K562 (cell line): ENCODE results near the gene IQCN. TPM values are rescaled to one million over a fixed set of nuclear protein-coding genes. Genes with fewer than 3 reads are reported as not detected.

Source experiments
- ARHGAP35 ChIP-seq: fragments of 450-650 bp; IDR thresholded peaks from 2 replicates; pipeline ENCODE4 v1.6.1; 2018; ENCODE audit not compliant: partially characterized antibody
- CHD1 ChIP-seq: fragments of 200-600 bp; sonication (generic); IDR thresholded peaks from one replicate; pipeline ENCODE4 v1.6.1; 2012; ENCODE audit warnings: mild to moderate bottlenecking, moderate library complexity, low read length, inconsistent platforms
- EP300 ChIP-seq: IDR thresholded peaks from 2 replicates; pipeline ENCODE4 v1.6.1; 2012; ENCODE audit warnings: low read length, improper control_type of control experiment
- FIP1L1 ChIP-seq: fragments of 200-400 bp; formaldehyde crosslinking; IDR thresholded peaks from 2 replicates; pipeline ENCODE4 v1.6.1; 2018; ENCODE audit warnings: mild to moderate bottlenecking, low read depth, low read length; ENCODE audit not compliant: poor library complexity, severe bottlenecking
- GABPB2 ChIP-seq: fragments of 250-450 bp; sonication (Bioruptor Pico); conservative IDR thresholded peaks from 2 replicates; pipeline ENCODE4 v1.5.1; 2021; ENCODE audit warnings: mild to moderate bottlenecking
- HOXB6 ChIP-seq: fragments of 250-450 bp; sonication (Bioruptor Pico); IDR thresholded peaks from 2 replicates; pipeline ENCODE4 v1.5.1; 2022; ENCODE audit warnings: mild to moderate bottlenecking, borderline replicate concordance
- NELFE ChIP-seq: IDR thresholded peaks from 2 replicates; pipeline ENCODE4 v1.6.1; 2011; ENCODE audit warnings: mild to moderate bottlenecking; ENCODE audit not compliant: insufficient read depth, insufficient read length
- NFYB ChIP-seq: IDR thresholded peaks from 2 replicates; pipeline ENCODE4 v1.6.1; 2011; ENCODE audit warnings: mild to moderate bottlenecking, moderate library complexity; ENCODE audit not compliant: insufficient read length; ENCODE audit errors: extremely low read depth
- SLC30A9 ChIP-seq: fragments of 250-450 bp; sonication (Bioruptor Pico); IDR thresholded peaks from 2 replicates; pipeline ENCODE4 v1.8.0; 2022; ENCODE audit warnings: mild to moderate bottlenecking, moderate library complexity
- ZBTB8A ChIP-seq: fragments of 450-650 bp; IDR thresholded peaks from 2 replicates; pipeline ENCODE4 v1.6.1; 2018; ENCODE audit warnings: mild to moderate bottlenecking, moderate library complexity; ENCODE audit not compliant: partially characterized antibody
- ZC3H11A ChIP-seq: IDR thresholded peaks from 2 replicates; pipeline ENCODE4 v1.6.1; 2012; ENCODE audit warnings: low read depth, low read length, improper control_type of control experiment
- ZFP36 ChIP-seq: fragments of 150-350 bp; IDR thresholded peaks from 2 replicates; pipeline ENCODE4 v1.6.1; 2018; ENCODE audit warnings: low read length, low read depth; ENCODE audit not compliant: partially characterized antibody
- ZNF175 ChIP-seq: fragments of 200-800 bp; sonication (Bioruptor generic); IDR thresholded peaks from 2 replicates; pipeline ENCODE4 v1.6.1; 2016; ENCODE audit warnings: low read depth, mild to moderate bottlenecking, missing genetic modification characterization, missing compliant biosample characterization
- ZNF197 ChIP-seq: fragments of 200-800 bp; sonication (Bioruptor generic); IDR thresholded peaks from 2 replicates; pipeline ENCODE4 v1.6.1; 2016; ENCODE audit warnings: low read depth, missing genetic modification characterization, missing compliant biosample characterization
- ZNF24 ChIP-seq: fragments of 450-650 bp; IDR thresholded peaks from 2 replicates; pipeline ENCODE4 v1.6.1; 2016
- ZNF583 ChIP-seq: fragments of 250-450 bp; sonication (Bioruptor Pico); IDR thresholded peaks from 2 replicates; pipeline ENCODE4 v1.4.0; 2020
- polyA plus RNA-seq, 8 experiments: library from polyadenylated mRNA; depleted of rRNA in 4 of 8; stranded (reverse) in 5 of 8; unstranded in 3 of 8; fragments of >200 nt; fragmentation: Nextera tagmentation in 2 of 8; fragmentation: Illumina TruSeq in 1 of 8; extraction: Ambion mirVana in 2 of 8; extraction: Trizol in 1 of 8; gene quantifications; 2 replicates each; pipeline versions ENCODE4 v1.2.1 to v1.2.3, GENCODE V29; 2011 to 2014; ENCODE audit warnings: inconsistent platforms in 1 of 8, missing spikeins in 1 of 8
- total RNA-seq, 7 experiments: library from RNA; depleted of rRNA in 6 of 7; stranded (reverse); fragments of >200 nt in 6 of 7; fragmentation: Illumina TruSeq in 2 of 7; extraction: Trizol in 2 of 7; gene quantifications; 2 replicates each; pipeline versions ENCODE4 v1.2.1 to v1.2.3, GENCODE V29; 2011 to 2021; ENCODE audit warnings: low replicate concordance in 1 of 7

IQCN gene
- total and polyA plus RNA-seq, 9 of the 15 experiments (the other 6 are each of a cell fraction or from before 2014, with no cell fraction given) = 0.01 to 0.07 (median 0.04) TPM; not detected in 3

DNA sequence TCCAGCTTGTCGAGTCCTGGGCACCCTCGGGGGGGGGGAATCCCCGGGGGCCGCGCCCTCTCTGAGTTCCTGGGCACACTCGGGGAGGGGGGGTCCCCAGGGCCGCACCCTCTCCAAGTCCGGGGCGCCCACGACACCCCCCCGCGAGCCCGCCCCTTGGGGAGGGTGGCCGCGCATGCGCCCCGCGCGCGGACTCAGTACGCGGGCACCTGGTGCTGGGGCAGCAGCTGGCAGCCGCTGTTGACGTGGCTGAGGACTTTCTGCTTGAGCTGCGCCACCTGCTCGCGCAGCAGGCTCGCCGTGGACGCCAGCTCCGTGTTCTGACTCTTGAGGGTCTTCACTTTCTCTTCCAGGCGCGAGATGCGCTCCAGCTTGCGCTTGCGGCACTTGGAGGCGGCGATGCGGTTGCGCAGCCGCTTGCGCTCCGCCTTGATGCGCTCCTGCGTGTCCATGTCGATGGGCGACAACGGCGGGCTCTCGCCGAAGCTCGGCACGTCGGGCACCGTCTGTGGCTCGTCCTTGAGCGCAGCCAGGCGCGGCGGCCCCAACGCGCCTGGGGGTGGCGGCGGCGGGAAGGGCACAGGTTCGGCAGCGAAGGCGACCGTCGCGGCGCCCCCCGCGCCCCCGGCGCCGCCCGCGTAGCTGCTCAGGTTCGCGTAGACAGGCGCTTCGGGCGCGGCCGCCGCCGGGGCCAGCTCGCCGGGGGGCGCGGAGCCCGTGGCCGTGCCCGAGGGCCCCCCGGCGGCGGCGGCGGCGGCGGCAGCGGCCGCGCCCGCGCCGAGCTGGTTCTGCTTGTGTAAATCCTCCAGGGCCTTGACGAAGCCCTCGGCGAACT, 6.2 kb upstream of the IQCN start (continued):
- TF ChIP-seq ZFP36 (no peak), ARHGAP35 (no peak), FIP1L1 (peak; percentile 99), ZC3H11A (no peak), GABPB2 (CRISPR knock-in tag) (no peak), CHD1 (peak; percentile 92), ZNF24 (no peak), ZBTB8A (no peak), ZNF197 (CRISPR knock-in tag) (no peak), NELFE (no peak), EP300 (no peak), HOXB6 (CRISPR knock-in tag) (no peak), SLC30A9 (CRISPR knock-in tag) (no peak), NFYB (no peak), ZNF175 (CRISPR knock-in tag) (no peak), ZNF583 (CRISPR knock-in tag) (no peak)
